Stimulated activated CD8-positive, alpha-beta memory T cell treated with anti-CD3 and anti-CD28 coated beads, Interleukin-7, amount 100 ng/mL, for 1 hour (primary cell): ENCODE measurements around the gene SPATA3.
"Not testable (repeated sequence)": the region's sequence is repeated elsewhere in the genome, so short reads cannot be mapped to it uniquely, and the experiment has no call there.

Experiments used
- DNase-seq, 2 donors: peaks; one replicate each; pipeline ENCODE4 v3.0.0-alpha.2; 2020; ENCODE audit warnings: low read depth in 2 of 2

SPATA3 gene

DNA sequence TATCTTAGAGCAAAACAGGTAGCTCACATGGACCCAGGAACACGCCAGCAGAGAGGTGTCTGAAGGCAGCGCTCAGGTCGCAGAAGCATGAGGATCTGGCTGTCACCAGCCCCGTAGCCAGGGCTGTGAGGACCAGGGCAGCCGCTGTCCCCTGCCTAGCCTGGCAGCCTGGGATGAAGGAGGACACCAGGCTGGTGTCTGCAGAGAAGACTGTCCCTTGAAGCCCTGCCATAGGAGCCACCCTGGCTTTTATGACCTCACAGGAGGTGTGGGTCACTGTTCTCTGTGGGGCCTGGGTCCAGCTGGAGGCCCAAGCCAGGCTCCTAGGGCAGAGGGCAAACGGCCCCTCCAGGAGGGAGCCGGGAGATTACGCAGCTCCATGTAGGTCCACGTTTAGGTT is at the start of gene SPATA3:
SPATA3 (plus strand) TSS at position 301 of the 400 bp plus-strand sequence. CDS start 113 bp downstream, outside the sequence.
- no peak for DNase-seq

DNA sequence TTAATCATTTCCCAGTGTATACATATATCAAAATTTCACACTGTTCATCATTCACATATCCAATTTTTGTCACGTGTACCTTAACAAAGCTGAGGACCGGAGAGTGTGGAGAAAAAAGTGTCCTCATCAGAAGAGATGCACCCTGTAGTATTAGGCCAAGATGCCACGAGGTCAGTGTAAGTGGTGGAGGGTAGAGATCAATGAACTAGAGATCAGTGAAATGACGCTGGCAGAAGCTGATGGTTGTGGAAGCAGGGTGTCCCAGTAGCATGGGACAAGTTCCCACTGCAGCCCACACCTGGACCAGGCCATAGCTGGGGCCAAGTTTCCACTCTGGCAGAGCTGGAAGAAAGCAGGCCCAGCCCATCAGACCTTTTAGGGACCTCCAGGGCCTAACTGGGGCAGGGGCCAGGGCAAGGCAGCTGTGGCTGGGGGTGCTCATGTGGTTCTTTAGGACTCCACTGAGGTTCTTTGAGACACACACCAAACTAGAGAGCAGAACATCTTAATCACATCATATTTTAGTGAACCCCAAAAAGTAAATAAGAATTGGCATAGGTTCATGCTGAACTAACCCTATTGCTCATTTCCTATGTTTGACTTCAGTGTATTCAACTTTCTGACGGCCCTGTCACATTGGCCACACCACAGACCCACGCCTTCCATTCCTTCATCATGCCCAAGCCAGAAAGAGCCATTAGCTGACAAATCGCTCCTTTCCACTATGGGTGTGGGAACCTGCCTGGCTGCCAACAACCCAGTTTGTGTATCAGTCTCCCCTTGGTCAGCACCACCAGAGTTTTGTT is 49.3 kb upstream of the SPATA3 start:
- no peak for DNase-seq

DNA sequence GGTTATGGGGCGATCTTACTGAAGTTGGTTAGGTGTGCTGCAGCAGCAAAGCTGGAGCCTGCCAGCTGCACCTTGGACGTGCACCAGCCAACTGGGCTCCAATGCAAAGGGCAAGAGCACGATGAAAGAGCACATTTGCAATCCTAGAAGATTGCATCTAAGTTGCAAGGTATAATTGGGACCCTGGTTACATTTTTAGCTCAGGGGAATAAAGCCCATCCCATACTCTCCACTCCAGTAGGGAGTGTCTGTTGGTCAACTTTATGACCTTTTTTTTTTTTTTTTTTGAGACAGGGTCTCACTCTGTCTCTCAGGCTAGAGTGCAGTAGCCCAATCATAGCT is 48.7 kb upstream of the SPATA3 start:
- DNase-seq = no peak

DNA sequence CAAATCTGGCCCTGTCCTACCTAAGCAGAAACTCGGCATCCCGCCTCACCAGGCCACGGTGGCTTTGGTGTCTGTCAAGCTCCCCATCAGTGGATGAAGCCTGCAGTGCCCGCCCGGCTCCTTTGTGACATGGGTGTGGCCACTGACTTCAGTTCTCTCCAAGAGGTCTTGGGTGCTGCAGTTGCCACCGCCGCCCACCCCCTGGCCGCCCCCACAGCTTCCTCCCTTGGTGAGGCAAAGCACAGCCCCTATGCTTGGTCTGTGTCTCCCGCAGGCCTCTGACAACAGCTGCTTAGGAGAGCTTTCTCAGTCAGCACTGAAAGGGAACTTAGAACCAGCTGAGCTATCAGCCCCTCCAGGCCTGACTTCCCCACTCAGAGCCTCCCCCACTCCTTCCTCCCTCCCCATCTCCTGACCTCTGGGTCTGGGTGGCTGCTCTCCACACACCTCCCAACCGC is 48.0 kb upstream of the SPATA3 start:
- DNase-seq = no peak

DNA sequence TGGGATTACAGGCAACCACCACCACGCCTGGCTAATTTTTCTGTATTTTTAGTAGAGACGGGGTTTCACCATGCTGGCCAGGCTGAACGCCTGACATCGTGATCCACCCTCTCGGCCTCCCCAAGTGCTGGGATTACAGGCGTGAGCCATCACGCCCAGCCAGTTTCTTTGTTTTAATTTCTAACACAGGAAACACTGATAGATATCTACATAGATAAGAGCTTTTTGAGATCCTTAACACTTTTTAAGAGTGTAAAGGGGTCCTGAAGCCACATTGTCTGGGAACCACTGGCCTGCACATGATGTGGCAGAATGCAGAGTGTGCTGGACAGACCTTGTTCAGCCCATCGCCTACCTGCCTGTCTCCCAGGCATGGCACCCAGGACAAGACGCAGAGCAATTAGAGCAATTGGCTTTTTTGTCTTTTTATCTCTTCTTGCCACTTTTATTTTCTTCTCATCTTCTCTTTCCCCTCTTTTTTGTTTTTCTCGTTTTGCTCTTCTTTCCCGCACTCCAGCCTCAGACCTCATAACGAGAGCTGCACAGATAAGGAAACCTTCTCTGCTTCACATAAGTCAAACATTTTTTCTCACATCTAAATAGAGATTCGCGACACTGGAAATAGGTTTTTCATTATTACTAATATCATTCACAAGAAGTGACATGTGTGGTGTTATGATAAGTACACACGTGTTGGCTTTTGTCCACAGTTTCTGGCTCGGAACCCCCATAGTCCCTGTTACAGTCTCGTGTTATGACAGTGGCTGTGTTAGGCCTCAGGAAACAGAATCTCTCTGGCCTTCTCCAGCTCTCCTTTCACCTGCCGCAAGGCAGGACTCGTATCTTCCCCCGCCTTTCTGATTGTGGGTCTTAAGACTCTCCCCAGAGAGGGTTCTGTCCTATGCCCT is 45.7 kb upstream of the SPATA3 start:
- DNase-seq = no peak

DNA sequence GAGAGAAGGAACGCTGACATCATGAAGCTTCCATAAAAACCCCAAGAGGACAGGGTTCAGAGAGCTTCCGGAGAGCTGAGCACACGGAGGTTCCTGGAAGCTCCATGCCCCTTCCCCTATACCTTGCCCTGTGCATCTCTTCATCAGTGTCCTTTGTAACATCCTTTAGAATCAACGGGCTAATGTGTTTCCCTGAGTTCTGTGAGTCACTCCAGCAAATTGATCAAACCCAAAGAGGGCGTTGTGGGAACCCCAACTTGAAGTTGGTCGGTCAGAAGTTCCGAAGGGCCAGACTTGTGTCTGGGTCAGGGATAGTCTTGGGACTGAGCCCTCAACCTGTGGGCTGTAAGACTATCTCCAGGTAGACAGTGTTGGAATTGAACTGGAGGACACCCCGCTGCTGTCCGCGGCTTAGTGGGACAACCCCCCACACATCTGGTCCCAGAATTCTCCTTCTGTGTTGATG is 45.0 kb upstream of the SPATA3 start:
- DNase-seq = no peak

DNA sequence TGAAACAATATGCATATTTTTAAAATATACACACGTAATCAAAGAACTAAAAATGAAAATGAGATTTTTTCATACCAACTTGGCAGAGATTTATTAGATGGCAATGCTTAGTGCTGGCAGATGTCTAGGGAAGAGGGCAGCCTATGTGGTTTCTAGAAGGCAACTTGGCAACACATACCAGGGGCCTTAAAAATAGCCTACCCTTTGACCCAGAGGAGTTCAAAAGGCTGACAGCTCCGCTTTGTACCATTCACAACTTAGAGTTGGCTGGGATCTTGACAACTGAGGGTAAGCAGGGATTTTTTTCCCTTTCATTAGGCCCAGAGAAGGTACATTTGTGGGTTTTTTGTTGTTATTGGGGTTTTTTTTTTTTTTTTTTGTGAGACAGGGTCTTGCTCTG is 44.5 kb upstream of the SPATA3 start:
- DNase-seq = no peak

DNA sequence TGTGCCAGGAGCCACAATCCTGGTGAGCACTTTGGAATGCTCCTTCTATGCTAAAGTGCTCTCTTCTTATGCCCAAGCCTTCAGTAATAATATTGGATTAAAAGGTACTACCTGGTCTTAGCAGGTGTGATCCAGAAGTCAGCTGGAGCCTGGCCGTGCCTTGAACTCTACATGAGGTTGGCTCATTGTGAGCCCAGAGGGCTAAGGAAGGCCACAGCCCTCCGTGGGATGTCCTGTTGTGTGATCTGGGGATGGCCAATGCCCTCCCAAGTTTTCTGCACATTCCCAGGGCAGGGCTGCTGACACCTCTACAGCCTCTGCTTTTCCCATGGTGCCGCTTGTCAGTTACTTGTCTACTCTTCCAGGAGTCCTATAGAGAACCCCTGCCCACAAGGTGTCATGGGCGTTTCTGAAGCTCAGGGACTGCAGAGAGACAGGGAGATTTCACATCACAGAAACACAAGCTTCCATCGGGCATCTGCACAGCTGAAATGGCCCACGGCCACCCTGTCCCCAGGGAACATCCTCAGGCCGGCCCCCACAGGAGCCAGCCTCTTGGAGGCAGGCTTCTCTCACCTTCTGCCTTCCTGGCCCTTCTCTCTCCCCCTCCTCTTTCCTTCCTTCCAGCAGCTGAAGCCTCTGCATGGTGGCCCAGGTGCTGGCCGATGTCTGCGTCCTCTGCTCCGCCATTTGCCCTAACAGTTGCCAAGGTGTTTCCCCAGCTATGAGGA is 43.5 kb upstream of the SPATA3 start:
- DNase-seq = no peak

DNA sequence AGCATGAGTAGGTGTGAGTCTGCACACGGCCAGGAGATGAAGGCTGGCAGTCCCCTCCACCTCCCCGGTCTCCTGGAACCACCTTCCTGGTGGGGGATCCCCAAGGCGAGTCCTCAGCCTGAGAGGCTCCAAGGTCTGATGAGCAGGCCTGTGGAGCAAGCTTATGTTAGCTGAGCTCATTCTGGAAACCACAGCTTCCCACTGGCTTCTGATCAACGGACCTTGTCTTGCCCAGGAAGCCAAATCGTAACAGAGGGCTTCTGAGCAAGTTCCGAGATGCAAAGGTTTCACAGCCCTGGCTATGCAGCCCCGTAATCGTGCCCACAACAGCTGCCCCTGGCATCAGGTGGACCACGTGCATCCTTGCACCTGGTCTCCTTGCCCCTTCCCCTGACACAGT is 42.1 kb upstream of the SPATA3 start:
- no peak for DNase-seq

DNA sequence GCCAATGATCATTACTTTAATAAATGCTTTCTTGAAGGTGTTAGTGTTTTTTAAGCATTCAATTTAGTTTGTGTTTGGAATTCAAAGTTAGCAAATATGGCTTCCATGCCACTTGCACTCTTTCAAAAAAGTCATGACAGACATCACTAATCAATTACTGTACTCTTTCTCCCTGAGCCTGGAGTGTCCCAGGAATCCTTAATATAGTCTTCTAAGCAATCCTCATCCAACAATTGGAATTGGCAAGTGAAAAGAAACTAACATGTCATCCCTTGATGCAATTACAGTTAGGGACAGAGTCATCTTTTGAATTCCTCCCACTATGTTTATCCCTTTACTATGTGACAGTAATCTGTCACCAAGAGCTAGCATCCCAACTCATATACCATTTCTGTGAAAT is 41.2 kb upstream of the SPATA3 start:
- no peak for DNase-seq

DNA sequence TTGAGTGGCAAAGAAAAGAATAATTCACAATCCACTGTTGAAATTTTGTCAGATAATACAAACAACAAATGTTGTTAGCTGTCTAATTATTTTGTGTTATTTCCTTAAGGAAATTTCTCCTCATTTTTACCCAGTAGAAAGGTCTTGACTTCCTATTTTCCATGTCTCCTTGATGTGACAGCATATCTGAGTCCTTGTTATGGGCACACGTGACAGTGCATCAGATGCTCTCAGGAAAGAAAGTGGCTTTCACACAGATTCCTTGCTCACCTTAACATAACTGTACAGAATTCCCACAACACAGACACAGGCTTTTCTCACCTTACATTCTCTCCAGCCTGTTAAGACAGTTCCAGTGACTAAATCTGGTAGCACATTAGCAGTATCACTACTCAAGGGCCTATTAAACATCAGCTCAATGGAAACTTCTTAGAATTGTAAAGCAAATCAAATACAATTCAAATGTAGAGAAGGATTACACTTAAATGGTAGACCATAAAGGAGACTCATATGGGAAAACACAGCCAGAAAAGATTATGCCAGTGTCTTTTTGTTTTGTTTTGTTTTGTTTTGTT is 40.7 kb upstream of the SPATA3 start:
- no peak for DNase-seq

DNA sequence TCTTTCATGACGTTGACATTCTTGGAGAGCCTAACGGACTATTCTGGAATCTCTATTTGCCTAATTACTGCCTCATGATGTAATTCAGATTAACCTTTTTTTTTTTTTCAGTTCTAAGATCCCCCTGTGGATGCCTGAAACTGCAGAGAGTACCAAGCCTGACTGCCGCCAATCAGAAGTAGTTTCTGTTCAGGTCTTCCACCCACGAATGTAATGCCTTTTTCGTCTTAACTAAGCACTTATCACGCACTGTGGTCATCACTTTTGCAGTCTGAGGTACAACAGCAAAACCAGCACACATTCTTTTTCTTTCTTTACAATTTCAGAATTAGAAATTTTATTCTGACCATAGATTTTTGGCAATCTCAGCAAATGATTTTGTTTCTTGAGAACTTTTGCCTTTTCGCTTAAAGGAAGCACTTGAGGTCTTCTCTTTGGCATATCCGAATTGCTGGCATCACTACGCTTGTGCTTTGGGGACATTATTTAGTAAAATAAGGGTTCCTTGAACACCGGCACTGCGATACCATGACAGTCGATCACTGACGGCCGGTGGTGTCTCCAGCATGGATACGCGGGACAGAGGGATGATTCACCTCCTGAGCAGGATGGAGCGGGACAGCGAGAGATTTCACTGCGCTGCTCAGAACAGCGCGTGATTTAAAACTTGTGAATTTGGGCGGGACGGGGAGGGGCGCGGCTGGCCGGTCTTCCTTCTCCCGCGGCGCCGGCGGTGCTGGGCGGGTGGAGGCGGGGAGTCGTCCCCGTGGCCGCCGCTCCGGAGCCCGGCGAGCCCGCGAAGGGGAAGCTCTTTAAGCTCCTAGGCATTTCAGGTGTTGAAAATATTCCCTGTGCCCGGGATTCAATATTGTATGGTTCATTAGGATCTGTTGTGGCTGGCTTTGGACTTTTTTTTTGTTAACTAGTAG is 38.8 kb upstream of the SPATA3 start:
- DNase-seq = no peak

DNA sequence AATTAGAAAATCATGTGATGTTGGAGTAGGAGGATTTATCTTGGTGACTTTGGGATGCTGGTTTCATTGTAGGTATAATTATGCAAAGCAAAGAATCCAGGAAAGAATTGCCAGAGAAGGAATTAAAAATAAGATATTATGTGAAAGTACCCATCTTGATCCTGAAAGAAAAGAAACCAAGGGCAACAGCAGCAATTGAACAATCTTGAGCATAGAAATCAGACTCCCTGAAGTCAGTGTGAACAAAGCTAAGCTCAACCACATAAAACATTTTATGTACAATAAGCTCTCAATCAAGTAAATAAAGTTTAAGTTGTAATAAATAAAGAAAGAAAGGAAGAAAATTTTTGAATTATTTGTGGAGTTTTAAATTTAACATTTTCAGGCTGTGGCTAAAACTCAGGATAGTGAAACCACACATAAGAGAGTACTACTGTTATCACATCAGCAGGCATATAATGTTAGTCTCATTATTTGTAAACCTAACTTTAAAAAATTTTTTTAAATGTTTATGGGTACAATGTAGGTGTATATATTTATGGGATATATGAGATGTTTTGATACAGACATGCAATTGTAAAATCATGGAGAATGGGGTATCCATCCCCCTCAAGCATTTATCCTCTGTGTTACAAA is 38.0 kb upstream of the SPATA3 start:
- DNase-seq = no peak

DNA sequence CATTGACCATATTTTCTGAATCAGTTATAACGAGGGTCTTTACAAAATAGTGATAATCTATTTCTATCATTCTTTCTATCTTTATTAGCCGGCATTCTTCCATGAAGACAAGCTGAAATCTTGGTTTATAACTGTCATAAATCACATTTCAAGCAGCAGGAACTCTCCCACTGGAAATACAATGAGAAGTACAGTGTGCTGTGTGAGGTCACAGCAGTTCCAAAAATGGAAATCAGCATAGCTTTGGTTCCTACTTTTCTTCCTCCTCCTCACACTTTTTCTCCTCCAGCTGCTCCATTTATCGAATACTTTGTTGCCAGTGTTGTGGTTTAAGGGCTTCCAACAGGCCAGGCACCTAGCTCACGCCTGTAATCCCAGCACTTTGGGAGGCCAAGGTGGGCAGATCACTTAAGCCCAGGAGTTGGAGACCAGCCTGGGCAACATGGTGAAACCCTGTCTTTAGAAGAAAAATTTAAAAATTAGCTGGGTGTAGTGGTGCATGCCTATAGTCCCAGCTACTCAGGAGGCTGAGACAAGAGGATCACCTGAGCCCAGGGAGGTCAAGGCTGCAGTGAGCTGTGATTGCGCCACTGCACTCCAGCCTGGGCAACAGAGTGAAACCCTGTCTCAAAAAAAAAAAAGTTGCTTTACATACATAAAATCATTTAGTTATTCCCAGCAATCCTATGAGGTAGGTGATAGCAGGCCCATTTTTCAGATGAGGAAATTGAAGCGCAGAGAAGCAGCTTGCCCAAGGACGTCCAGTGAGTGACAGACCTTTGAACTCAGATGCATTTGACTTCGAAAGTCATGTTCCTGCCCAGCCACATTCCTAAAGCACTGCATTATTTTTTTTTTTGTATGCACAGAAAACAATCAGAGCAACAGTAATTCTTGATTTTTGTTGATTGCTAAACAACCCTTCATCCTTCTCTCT is 36.8 kb upstream of the SPATA3 start:
- no peak for DNase-seq

DNA sequence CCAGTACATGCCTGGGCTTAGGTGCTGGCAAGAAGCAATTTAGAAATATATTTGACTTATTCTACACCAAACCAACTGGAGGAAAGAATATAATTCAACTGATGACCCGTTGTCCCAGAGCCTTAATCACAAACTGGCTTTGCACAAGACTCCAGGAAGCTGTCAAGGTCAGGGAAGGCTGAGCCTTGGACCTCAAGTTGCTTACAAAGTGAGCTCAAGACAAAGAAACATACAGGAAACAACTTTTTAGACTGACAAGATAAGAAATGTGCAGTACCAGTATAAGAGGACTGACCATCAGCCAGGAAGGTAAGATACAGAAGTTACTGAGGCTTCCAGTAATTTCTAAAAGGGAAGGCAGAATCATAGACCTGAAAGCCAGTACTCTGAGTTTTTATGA is 35.9 kb upstream of the SPATA3 start:
- DNase-seq = no peak

DNA sequence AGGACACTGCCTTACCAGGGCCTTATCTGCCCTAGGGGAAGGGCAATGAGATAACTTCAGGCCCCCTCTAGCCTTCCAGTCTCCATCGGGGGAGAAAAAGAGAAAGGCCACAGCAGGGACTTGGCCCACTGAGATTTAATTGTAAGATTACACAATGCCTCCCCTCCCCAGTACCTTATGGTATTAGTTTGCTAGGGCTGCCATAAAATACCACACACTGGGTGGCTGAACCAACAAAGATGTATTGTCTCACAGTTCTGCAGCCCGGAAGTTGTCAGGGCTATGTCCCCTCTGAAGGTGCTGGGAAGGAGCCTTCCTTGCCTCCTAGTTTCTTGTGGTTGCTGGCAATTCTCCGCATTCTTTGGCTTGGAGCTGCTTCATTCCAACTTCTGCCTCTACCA is 34.8 kb upstream of the SPATA3 start:
- no peak for DNase-seq

DNA sequence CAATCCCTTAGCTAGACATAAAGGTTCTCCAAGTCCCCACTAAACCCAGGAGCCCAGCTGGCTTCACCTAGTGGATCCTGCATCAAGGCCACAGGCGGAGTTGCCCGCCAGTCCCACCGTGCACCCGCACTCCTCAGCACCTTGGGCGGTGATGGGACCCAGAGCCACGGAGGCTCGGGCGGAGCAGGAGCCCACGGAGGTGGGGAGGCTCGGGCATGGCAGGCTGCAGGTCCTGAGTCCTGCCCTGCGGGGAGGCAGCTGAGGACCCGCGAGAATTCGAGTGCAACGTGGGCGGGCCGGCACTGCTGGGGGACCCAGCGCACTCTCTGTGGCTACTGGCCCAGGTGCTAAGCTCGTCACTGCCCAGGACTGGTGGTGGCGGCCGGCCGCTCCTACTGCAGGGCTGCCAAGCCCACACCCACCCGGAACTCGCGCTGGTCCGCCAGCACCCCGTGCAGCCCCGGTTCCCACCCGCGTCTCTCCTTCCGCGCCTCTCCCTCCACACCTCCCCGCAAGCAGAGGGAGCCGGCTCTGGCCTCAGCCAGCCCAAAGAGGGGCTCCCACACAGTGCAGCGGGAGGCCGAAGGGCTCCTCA is 31.7 kb upstream of the SPATA3 start:
- no peak for DNase-seq

DNA sequence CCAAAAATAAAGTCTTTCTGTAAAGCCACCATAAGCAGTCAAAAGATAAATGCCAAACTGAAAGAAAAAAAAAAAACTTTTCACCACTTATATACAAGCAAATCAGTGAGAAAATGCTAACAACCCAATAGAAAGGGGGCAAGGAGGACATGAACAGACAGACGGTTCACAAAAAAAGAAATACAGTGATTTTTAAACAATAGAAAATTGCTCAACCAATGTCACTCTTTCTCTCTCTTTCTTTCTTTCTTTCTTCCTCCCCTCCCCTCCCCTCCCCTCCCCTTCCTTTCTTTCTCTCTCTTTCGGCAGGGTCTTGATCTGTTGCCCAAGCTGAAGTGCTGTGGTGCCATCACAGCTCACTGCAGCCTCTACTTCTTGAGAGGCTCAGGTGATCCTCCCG is 28.8 kb upstream of the SPATA3 start:
- no peak for DNase-seq

DNA sequence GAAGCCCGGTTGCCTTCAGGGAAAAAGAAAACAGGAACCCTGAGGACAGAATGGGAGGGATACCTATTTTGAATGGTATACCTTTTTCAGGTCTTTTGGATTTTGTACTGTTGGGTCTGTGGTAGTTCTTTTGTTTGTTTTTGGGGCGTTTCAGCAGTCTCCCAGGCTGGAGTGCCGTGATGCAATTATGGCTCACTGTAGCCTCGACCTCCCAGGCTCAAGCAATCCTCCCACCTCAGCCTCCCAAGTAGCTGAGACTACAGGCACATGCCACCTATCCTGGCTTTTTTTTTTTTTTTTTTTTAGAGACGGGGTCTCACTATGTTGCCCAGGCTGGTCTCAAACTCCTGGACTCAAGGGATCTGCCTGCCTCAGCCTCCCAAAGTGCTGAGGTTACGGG is 27.6 kb upstream of the SPATA3 start:
- not testable (repeated sequence) for DNase-seq
